ENCODE measurements around the gene PKD2.

Gene PKD2

DNA sequence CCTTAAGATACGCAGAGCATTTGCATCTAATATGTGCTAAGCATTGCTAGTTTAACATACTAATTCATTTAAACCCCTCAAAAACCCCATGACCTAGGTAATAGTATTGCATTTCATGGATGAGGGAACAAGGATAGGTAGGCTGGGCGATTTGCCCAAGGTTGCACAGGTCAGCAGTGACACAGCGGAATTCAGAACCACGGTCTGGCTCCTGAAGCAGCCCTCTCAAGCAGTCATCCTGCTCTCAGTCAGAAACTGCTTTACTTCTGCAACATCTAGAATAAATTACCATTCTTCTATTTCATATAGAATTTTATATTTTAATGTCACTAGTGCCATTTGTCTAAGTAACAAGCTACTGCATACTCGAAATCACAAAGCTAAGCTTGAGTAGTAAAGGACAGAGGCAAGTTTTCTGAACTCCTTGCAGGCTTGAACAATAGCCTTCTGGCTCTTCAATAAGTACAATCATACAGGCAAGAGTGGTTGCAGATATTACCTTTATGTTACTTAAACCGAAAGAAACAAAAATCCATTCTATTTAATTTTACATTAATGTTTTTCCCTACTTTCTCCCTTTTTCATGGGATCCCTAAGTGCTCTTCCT, 32.5 kb upstream of the PKD2 start:
- TF ChIP-seq SIN3A (IDR thresholded peaks at IDR 0.05; ENCODE audit: borderline replicate concordance, insufficient read depth, low read length) (no peak), POLR2AphosphoS5 (IDR thresholded peaks at IDR 0.05; ENCODE audit: low read depth, low read length) (no peak), TAF1 (IDR thresholded peaks at IDR 0.05; ENCODE audit: borderline replicate concordance, insufficient read depth, low read length) (no peak), FOXP2 (optimal IDR thresholded peaks at IDR 0.05; ENCODE audit: borderline replicate concordance, extremely low read depth, extremely low read length, insufficient read depth) (no peak)
- TF ChIP-seq, protein P1, sequence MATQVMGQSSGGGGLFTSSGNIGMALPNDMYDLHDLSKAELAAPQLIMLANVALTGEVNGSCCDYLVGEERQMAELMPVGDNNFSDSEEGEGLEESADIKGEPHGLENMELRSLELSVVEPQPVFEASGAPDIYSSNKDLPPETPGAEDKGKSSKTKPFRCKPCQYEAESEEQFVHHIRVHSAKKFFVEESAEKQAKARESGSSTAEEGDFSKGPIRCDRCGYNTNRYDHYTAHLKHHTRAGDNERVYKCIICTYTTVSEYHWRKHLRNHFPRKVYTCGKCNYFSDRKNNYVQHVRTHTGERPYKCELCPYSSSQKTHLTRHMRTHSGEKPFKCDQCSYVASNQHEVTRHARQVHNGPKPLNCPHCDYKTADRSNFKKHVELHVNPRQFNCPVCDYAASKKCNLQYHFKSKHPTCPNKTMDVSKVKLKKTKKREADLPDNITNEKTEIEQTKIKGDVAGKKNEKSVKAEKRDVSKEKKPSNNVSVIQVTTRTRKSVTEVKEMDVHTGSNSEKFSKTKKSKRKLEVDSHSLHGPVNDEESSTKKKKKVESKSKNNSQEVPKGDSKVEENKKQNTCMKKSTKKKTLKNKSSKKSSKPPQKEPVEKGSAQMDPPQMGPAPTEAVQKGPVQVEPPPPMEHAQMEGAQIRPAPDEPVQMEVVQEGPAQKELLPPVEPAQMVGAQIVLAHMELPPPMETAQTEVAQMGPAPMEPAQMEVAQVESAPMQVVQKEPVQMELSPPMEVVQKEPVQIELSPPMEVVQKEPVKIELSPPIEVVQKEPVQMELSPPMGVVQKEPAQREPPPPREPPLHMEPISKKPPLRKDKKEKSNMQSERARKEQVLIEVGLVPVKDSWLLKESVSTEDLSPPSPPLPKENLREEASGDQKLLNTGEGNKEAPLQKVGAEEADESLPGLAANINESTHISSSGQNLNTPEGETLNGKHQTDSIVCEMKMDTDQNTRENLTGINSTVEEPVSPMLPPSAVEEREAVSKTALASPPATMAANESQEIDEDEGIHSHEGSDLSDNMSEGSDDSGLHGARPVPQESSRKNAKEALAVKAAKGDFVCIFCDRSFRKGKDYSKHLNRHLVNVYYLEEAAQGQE (IDR thresholded peaks at IDR 0.05; ENCODE audit: insufficient read depth in 1 of 2, low read depth in 2 of 2, low read length in 2 of 2) = no peak

DNA sequence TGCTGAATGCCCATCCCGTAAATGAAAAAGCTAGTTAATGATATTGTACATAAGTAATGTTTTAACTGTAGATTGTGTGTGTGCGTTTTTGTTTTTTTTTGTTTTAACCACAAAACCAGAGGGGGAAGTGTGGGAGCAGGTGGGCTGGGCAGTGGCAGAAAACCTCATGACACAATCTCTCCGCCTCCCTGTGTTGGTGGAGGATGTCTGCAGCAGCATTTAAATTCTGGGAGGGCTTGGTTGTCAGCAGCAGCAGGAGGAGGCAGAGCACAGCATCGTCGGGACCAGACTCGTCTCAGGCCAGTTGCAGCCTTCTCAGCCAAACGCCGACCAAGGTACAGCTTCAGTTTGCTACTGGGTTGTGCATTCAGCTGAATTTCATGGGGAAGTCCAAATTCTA, 32.0 kb upstream of the PKD2 start, which contains the start of gene SPP1:
Gene SPP1, plus strand, starts transcription at position 249 of the 400 bp plus-strand sequence. CDS start 1,182 bp downstream, outside the sequence.
- peak; percentile 40 for TF ChIP-seq FOXP2 (optimal IDR thresholded peaks at IDR 0.05; ENCODE audit: borderline replicate concordance, extremely low read depth, extremely low read length, insufficient read depth)
- TF ChIP-seq SIN3A (IDR thresholded peaks at IDR 0.05; ENCODE audit: borderline replicate concordance, insufficient read depth, low read length) = no peak; the same call in 1 of the 2 replicates
- peak; percentile 97 for TF ChIP-seq POLR2AphosphoS5 (IDR thresholded peaks at IDR 0.05; ENCODE audit: low read depth, low read length)
- TF ChIP-seq, protein P1 (IDR thresholded peaks at IDR 0.05; ENCODE audit: insufficient read depth in 1 of 2, low read depth in 2 of 2, low read length in 2 of 2) = 0 out of 4 replicates have a peak, but pooled peaks have one; percentile 38 to 39
- peak; percentile 87; the same call in 1 of the 2 replicates for TF ChIP-seq TAF1 (IDR thresholded peaks at IDR 0.05; ENCODE audit: borderline replicate concordance, insufficient read depth, low read length)

DNA sequence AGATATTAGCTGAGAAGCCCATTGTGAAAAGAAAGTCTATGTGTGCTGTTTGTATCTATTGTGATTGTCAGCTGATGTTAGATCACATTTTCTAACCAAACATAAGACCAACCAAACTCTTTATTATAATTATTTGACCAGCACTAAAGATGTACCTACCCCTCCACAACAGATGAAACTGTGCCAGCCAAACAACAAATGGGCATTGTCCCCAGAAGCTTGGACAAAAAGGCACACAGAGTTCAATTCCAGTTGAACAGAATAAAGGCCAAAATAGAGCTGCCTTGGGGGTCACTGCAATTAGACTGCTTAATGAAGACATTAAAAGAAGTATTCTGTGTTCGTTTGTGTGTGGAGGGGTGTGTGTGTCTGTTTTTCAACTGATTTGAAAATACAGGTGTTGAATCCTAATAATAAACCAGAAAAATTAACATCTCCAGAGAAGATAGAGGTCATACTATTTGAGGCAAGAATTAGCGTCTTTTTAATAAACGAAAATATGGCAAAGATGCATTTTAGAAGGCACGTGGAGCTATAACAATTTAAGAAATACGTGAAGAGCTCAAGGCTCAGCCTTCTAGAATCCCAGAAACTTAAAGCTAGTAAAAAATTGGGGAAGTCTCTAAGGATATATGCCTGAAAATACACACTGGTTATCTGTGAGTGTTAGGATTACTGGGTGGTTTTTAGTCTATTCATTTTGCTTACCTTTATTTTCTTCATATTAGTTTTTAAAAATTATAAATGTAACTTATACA, 29.7 kb upstream of the PKD2 start:
- TF ChIP-seq POLR2AphosphoS5 (IDR thresholded peaks at IDR 0.05; ENCODE audit: low read depth, low read length) = no peak
- no peak for TF ChIP-seq FOXP2 (optimal IDR thresholded peaks at IDR 0.05; ENCODE audit: borderline replicate concordance, extremely low read depth, extremely low read length, insufficient read depth)
- no peak for TF ChIP-seq TAF1 (IDR thresholded peaks at IDR 0.05; ENCODE audit: borderline replicate concordance, insufficient read depth, low read length)
- TF ChIP-seq, protein P1 (IDR thresholded peaks at IDR 0.05; ENCODE audit: insufficient read depth in 1 of 2, low read depth in 2 of 2, low read length in 2 of 2) = no peak
- no peak for TF ChIP-seq SIN3A (IDR thresholded peaks at IDR 0.05; ENCODE audit: borderline replicate concordance, insufficient read depth, low read length)

DNA sequence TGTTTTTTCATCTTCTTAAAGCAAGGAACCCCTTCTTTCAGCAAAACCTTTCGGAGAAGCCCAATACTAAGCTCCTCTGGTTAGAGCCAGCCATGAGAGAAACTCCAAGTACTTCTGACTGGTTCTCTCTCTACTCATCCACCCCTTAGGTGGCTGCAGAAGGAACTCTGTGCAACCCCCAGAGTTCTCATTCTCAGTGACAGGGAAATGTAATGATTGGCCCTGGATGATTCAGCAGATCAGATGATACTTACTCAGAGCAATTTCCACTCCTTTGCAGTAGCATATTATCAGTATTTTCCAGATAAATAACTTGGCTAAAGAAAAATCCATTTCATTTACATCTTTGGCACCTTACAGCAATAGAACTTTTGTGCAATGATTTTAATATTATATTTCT, 28.8 kb upstream of the PKD2 start:
- TF ChIP-seq, protein P1 (IDR thresholded peaks at IDR 0.05; ENCODE audit: insufficient read depth in 1 of 2, low read depth in 2 of 2, low read length in 2 of 2) = no peak
- no peak for TF ChIP-seq POLR2AphosphoS5 (IDR thresholded peaks at IDR 0.05; ENCODE audit: low read depth, low read length)
- TF ChIP-seq SIN3A (IDR thresholded peaks at IDR 0.05; ENCODE audit: borderline replicate concordance, insufficient read depth, low read length) = no peak
- TF ChIP-seq FOXP2 (optimal IDR thresholded peaks at IDR 0.05; ENCODE audit: borderline replicate concordance, extremely low read depth, extremely low read length, insufficient read depth) = no peak
- no peak for TF ChIP-seq TAF1 (IDR thresholded peaks at IDR 0.05; ENCODE audit: borderline replicate concordance, insufficient read depth, low read length)
